ENCODE data around the gene COBL.
A peak's percentile ranks its signal among the peaks of the same experiment; 100 is the strongest.

COBL gene

GRCh38 chr7:51071427-51071826 is 245.2 kb downstream of the COBL start:
- no peak for DNase-seq

DNA sequence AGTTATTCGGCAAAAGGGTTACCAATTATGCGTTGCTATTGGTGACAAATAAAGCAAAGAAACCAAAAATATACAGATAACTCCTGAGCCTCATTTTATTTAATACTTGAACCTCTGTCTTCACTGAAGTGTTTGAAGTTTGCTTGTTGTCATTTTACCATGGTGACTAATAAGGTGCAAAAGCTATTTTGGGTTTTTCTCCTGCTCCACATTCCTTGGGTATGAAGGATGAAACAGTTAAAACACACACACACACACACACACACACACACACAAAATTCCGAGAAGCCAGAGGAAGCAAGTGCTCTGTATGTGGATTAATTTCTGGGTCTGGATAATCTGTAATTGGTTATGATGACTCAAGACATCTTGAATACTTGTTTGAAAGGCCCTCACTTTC is 246.5 kb downstream of the COBL start:
- no peak for DNase-seq

DNA sequence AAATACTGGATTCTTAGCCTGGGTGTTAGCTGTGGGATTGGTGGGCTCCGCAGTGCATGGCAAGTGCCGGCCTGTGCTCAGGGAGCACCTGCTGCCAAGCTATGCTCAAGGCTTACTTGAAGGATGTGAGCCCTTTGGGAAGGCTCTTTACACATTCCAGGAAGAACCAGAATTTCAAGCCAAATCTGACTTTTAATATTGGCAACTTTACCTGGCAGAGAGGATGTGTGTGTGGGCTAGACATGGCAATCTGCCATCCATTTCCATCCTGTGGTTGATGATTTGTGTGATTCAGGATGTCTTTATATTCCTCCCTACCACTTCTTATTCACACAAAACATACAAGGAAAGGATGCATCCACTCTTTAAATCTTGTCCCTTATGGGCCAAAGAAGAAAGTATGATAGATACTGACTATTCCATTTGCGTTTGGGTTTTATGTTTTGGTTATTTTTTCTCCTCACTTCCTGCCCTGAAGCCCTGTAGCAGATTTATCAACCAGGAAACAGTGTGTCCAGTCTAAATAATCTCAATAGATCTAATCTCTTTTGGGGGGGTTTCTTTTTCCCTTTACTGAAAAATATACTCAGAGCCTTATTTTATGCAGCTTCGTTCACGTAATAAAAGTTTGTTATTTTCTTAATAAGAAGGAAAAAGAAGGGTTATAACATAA is 247.1 kb downstream of the COBL start:
- DNase-seq = no peak

DNA sequence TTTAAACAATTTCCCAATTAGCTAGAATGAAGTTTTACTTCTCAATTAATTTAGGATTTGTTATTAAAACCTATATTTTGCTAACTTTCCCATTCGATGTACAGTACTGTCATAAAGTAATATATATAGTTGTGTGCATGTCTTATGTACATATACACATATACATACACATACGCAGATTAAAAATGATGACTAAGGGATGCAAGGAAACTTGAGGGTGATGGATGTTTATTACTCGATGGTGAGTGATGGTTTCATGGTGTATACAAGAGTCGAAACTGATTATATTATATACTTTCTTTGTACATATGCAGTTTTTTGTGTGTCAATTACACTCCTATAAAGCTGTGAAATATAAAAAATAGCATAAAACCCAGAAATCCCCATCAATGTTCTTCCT is 248.2 kb downstream of the COBL start:
- no peak for DNase-seq

GRCh38 chr7:51067757-51068156 is 248.9 kb downstream of the COBL start:
- peak; percentile 51 for DNase-seq

DNA sequence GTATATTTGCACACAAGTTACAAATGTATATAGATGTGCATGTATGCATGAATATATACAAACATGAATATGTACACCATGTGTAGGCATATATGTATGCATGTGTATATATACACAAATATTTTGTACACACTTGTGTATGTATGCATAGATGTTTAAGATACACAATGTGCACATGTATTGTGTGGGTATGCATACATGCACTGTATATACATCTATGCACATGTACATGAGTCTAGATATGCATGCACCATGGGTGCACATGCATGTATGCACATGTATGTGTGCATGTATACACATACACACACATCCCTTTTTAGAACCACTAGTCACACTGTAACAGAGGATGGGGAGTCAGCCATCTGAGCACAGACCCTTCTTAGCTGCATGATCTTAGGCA is 249.4 kb downstream of the COBL start:
- DNase-seq = no peak

DNA sequence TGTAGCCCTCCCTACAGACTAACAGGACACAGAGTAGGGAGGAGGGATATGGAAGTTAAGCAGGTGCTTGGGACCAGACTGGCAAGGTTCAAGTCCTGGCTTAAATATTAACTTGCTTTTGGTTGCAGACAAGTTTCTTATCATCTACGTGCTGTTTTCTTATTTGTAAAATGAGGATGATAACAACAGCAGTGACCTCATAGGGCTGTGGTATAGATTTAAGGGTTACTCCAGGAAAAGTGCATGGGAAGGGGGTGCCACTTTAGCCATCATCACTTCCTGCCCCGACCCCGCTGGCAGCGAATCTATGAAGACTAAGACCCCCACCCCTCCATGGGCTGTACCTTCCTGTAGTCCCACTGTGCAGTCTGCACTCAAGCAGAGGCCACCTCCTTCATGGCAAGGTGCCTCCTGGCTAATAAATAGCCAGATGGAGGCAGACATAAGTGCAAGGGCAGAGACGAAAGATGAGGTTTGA is 250.2 kb downstream of the COBL start:
- DNase-seq = no peak

DNA sequence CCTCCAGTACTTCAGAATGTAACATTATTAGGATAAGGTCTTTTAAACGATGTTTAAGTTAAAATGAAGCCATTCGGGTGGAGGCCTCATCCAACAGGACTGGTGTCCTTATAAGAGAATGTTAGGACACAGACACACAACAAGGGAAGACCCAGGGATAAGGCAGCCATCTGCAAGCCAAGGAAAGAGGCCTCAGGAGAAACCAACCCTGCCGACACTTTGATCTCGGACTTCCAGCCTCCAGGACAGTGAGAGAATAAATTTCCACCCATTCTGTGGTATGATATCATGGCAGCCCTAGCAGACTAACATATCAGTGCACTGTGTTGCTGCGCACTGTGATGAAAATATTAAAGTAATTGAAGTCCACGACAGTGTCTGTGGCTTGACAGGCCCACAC is 250.8 kb downstream of the COBL start:
- DNase-seq = no peak

GRCh38 chr7:51064688-51065087 is 251.9 kb downstream of the COBL start:
- DNase-seq = no peak

DNA sequence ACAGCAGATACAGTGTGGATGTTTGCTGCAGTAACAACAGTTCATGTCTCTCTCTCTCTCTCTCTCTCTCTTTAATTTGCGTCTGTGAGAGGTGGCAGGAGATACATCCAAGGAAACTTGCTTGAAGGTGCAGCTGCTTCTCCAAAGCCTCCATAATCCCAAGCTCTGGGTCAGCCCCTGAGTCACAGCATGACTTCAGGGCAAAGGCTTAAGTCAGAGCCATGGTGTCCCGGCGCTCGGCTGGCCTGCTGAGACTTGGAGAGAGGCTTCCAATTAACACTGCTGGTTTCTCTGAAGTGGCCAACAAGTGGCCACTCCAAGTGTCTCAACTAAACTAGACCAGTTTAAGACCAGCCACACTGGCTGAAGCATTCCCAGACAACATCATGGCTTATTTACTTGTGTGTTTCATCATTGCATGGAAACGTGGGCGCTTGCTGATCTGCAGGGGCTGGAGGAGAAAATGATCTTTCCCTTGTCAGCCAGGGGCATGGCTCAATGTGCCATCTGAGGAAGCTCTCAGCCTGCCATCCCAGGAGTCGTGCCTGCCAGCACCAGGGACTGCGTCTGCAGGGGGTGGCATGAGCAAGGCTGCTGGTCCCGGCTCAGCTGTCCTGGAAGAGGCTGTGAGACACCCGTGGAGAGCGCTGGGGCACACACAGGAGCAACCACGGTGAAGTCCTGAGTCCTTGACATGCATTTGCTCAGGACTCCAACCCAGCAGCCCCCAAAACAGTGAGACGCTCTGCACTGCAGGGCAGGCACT is 254.2 kb downstream of the COBL start:
- DNase-seq = no peak

DNA sequence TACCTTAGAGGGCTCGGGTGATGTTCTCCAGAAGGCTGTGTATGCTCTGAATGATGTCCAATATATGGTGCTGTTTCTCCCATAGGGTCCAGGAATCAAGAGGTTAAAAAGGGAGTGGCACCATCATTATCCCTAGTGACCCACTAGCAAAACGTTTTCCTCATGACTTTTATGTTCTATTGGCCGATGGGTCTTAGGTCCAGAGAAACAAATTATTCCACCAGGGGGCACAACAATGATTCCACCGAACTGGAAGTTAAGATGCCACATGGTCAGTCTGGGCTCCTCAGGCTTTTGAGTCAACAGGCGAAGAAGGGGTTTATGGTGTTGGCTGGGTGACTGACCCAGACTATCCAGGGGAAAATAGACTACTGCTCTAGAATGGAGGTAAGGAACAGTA is 256.1 kb downstream of the COBL start:
- no peak for DNase-seq

- DNase-seq = no peak
Measured at GRCh38 chr7:51059504-51060142, 257.0 kb downstream of the COBL start.

GRCh38 chr7:51058764-51059163 is 257.8 kb downstream of the COBL start:
- no peak for DNase-seq

- DNase-seq = no peak
Measured at GRCh38 chr7:51055039-51055840, 261.4 kb downstream of the COBL start.

GRCh38 chr7:51054231-51054630 is 262.4 kb downstream of the COBL start:
- DNase-seq = no peak

- no peak for DNase-seq
Measured at GRCh38 chr7:51053160-51053925, 263.3 kb downstream of the COBL start.

GRCh38 chr7:51046482-51046881 is 270.1 kb downstream of the COBL start:
- no peak for DNase-seq

DNA sequence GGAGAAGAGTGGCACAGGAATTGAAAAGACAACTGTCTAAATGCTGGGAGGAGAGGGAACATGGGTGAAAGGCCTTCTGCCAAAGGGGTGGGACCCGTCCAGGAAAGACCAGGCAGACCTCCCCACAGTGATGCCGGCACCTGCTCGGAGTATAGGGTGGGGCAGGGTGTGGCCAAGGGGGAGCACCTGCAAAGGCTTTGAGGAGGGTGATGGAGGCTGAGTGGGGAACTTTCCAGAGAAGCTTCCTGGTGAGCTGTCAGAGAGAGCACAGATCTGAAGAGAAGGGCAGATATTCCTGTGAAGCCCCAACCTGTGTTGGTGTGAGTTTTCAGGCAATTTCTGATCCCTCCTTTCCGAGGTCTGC is 270.5 kb downstream of the COBL start:
- no peak for DNase-seq

- no peak for DNase-seq
Measured at GRCh38 chr7:51045319-51046102, 271.1 kb downstream of the COBL start.

DNA sequence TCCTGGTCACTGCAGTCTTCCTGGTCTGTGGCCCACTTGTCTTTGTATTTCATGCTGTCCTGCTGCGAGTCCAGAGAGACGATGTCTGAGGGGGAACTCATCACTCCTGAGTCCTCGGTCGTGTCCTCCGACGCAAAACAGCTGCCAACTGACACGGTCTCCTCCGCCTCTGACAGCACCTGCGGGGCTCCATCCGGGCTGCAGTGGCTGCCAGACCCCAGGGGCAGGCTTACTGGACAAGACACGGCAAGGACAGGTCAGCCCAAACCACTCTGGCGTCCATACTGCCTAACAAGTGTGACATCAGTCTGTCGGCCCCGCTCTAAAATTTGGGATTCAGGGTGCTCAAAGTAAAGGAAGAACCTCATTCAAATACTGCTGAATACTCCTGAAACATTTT is 273.1 kb downstream of the COBL start:
- no peak for DNase-seq

DNA sequence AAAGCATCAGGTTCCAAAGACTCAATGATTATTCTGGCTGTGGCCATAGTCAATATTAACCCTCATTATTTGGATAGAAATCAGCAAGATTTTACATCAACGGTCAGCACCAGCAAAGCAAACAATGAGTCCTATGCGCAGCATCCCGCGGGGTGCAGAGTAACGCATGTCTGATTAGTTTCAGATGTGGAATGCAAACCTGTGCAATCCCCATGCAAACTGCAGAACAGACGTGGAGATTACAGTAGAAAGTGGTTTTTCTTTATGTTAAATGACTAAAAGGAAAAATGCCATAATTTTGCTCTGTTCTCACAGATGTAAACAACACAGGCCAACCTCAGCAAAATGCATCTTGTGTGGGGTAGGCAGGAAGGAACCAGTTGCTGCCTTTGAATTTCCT is 275.8 kb downstream of the COBL start:
- no peak for DNase-seq

- DNase-seq = no peak
Measured at GRCh38 chr7:51038573-51038972, 278.0 kb downstream of the COBL start.
